ENCODE results near the gene FAM151B. TPM values are rescaled to one million over a fixed set of nuclear protein-coding genes. Genes with fewer than 3 reads are reported as not detected.

The FAM151B gene
- total and polyA plus RNA-seq, 2 donors from 2014 or later, result 1.8 to 3.8 TPM

GRCh38 chr5:80502800-80503199, 14.9 kb downstream of the FAM151B start:
- Histone ChIP-seq H3K4me3 (ENCODE audit: low read length in 3 of 3) (no peak overlapping the region), H3K9me3 (ENCODE audit: control insufficient read depth in 2 of 3, insufficient read depth in 1 of 3, low read length in 3 of 3) (no peaks in the 10 kb centered on the region), H3K27me3 (ENCODE audit: control insufficient read depth, insufficient read depth, low read length) (no peaks in the 10 kb centered on the region), H3K36me3 (ENCODE audit: control insufficient read depth in 2 of 3, insufficient read depth in 3 of 3, low read length in 3 of 3) (no peaks in the 10 kb centered on the region), H3K4me1 (ENCODE audit: control insufficient read depth in 2 of 3, insufficient read depth in 2 of 3, low read depth in 1 of 3, low read length in 3 of 3) (no peaks in the 10 kb centered on the region), H3K27ac (ENCODE audit: low read depth in 2 of 2, low read length in 2 of 2) (no peak overlapping the region), H3K9ac (ENCODE audit: low read length in 3 of 3) (no peak overlapping the region)
- TF ChIP-seq, protein P1, sequence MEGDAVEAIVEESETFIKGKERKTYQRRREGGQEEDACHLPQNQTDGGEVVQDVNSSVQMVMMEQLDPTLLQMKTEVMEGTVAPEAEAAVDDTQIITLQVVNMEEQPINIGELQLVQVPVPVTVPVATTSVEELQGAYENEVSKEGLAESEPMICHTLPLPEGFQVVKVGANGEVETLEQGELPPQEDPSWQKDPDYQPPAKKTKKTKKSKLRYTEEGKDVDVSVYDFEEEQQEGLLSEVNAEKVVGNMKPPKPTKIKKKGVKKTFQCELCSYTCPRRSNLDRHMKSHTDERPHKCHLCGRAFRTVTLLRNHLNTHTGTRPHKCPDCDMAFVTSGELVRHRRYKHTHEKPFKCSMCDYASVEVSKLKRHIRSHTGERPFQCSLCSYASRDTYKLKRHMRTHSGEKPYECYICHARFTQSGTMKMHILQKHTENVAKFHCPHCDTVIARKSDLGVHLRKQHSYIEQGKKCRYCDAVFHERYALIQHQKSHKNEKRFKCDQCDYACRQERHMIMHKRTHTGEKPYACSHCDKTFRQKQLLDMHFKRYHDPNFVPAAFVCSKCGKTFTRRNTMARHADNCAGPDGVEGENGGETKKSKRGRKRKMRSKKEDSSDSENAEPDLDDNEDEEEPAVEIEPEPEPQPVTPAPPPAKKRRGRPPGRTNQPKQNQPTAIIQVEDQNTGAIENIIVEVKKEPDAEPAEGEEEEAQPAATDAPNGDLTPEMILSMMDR (IDR thresholded peaks at IDR 0.05; ENCODE audit: borderline replicate concordance, extremely low read depth, insufficient read depth), result no peak
- DNase-seq (no peak), FAIRE-seq (no peak)
- intact Hi-C loops (cut with DNase I), result no loop called here

GRCh38 chr5:80503641-80504040, 15.7 kb downstream of the FAM151B start:
- DNase-seq (no peak), FAIRE-seq (no peak)
- H3K9me3 ChIP-seq (ENCODE audit: control insufficient read depth in 2 of 3, insufficient read depth in 1 of 3, low read length in 3 of 3), result no peaks in the 10 kb centered on the region
- no peaks in the 10 kb centered on the region for H3K27me3 ChIP-seq (ENCODE audit: control insufficient read depth, insufficient read depth, low read length)
- TF ChIP-seq, protein P1 (IDR thresholded peaks at IDR 0.05; ENCODE audit: borderline replicate concordance, extremely low read depth, insufficient read depth), result no peak
- H3K4me3 ChIP-seq (ENCODE audit: low read length in 3 of 3), result no peak overlapping the region
- H3K27ac ChIP-seq (ENCODE audit: low read depth in 2 of 2, low read length in 2 of 2), result no peak overlapping the region
- intact Hi-C loops (cut with DNase I), result no loop called here
- no peaks in the 10 kb centered on the region for H3K4me1 ChIP-seq (ENCODE audit: control insufficient read depth in 2 of 3, insufficient read depth in 2 of 3, low read depth in 1 of 3, low read length in 3 of 3)
- H3K36me3 ChIP-seq (ENCODE audit: control insufficient read depth in 2 of 3, insufficient read depth in 3 of 3, low read length in 3 of 3), result no peaks in the 10 kb centered on the region
- H3K9ac ChIP-seq (ENCODE audit: low read length in 3 of 3), result no peak overlapping the region

DNA sequence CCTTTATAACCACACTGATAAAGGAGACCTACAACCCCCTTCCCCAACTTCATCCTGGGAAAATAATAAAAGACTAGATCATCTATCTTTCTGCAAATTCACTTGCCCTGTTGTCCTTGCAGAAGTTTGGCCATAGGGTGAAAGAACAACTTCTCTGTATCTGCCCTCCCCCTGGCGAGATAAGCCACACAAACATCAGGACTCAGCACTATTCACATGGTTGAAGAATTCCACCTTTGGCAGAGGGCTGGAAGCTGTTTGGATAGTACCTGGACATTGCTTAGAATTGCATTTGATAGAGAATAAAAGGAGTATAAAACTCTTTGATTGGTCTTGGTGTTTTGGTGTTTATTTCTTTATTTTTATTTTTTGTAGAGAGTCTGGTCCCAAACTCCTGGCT, 16.9 kb downstream of the FAM151B start:
- no peak for FAIRE-seq
- H3K9me3 ChIP-seq (ENCODE audit: control insufficient read depth in 2 of 3, insufficient read depth in 1 of 3, low read length in 3 of 3), result no peaks in the 10 kb centered on the region
- H3K27me3 ChIP-seq (ENCODE audit: control insufficient read depth, insufficient read depth, low read length), result no peaks in the 10 kb centered on the region

More for the DNA sequence above, 16.9 kb downstream of the FAM151B start:
- Histone ChIP-seq H3K4me3 (ENCODE audit: low read length in 3 of 3) (no peak overlapping the region), H3K27ac (ENCODE audit: low read depth in 2 of 2, low read length in 2 of 2) (no peak overlapping the region), H3K4me1 (ENCODE audit: control insufficient read depth in 2 of 3, insufficient read depth in 2 of 3, low read depth in 1 of 3, low read length in 3 of 3) (no peaks in the 10 kb centered on the region), H3K36me3 (ENCODE audit: control insufficient read depth in 2 of 3, insufficient read depth in 3 of 3, low read length in 3 of 3) (no peaks in the 10 kb centered on the region), H3K9ac (ENCODE audit: low read length in 3 of 3) (no peak overlapping the region)
- no peak for DNase-seq
- TF ChIP-seq, protein P1 (IDR thresholded peaks at IDR 0.05; ENCODE audit: borderline replicate concordance, extremely low read depth, insufficient read depth), result no peak
- intact Hi-C loops (cut with DNase I), result no loop called here
